DMS 273 treated with DMSO at 0.1 percent for 48 hours (cell line): ENCODE measurements around the gene DERL2.

ENCODE experiments used
- DNase-seq: peaks from one replicate; lab custom pipeline; 2025; lab: John Stamatoyannopoulos, UW

Gene DERL2

DNA sequence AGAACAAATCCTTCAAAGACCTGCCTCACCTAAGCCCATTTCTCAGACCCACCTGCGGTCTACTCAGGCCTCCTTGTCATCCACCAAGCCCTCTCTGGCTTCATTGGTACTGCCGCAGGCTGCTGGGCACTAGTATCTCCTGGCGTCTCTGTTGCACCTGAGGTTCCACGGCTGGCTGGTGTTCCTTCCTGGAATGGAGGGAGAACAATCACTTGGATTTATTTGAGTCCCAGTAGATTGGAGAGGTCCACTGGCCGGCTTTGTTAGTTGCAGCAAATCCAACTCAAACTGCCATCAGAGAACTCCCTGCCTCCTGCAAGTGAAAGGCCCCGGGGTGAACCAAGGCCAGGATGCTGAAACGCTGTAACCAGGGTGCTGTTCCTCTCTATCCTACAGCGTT lies 15.7 kb upstream of the DERL2 start:
- DNase-seq: no peak

GRCh38 chr17:5500589-5501391 lies 14.8 kb upstream of the DERL2 start:
- peak; percentile 51 for DNase-seq

- DNase-seq: no peak
Observed at GRCh38 chr17:5500247-5500588, 14.2 kb upstream of the DERL2 start.

GRCh38 chr17:5499476-5500231 lies 13.7 kb upstream of the DERL2 start:
- DNase-seq: no peak

DNA sequence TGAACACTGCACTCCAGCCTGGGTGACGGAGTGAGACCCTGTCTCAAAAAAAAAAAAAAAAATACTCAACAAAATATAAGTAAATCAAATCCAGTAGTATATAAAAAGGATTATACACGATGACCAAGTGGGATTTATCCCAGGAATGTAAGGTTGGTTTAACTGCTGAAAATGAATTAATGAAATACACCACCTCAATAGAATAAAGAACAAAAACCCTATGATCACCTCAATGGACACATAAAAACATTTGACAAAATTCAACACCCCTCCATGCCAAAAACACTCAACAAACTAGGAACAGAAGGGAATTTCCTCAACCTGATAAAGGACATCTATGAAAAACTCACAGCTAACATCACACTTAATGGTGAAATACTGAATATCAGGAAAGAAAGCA lies 7.0 kb upstream of the DERL2 start:
- DNase-seq: no peak

- no peak for DNase-seq
Observed at GRCh38 chr17:5488752-5489151, 2.8 kb upstream of the DERL2 start.

GRCh38 chr17:5486206-5487124 lies 487 bp upstream of the DERL2 start, which contains the start of gene MIS12:
Gene MIS12 (plus strand): TSS chr17:5486566. CDS start chr17:5488863, 2,297 bp downstream.
- peak; percentile 97 for DNase-seq

GRCh38 chr17:5481451-5481850 lies 4.5 kb downstream of the DERL2 start:
- no peak for DNase-seq

DNA sequence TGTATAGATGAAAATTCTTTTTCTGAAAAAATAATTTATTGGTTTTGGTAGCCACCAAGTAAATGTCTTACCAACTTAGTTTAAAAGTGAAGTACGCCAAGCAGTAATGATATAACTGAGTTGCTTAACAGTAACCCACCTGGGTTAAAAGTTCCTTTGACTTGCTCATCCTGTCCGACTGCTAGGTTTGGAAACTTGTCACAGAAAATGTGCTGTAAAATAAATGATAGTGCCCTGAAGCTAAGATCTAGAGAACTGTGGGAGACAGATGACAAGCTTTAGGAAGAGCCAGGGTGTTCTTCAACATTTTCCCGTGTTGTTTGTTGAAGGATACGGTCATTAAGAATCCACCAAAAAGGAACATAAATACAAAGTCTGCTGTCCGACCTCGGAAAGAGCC lies 5.0 kb downstream of the DERL2 start:
- no peak for DNase-seq

- DNase-seq: no peak
Observed at GRCh38 chr17:5478992-5479391, 7.0 kb downstream of the DERL2 start.

DNA sequence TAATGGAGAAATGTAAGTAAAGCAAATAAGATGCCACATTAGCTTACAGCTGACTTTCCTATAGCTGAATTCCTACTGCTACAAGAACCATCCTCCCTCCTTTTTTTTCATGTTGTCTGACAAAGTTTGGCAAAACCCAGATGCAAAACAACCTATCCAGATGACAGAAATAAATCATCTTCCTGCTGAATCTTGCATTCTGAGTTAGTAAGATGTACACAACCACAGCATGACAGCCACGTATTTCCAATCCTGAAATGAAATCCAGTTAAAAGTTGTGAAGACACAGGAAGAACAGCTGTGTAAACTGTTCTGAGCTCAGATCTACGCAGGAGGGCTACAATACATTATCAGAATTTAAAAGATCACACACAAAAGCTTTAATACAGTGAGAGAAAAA lies 12.1 kb downstream of the DERL2 start:
- no peak for DNase-seq

DNA sequence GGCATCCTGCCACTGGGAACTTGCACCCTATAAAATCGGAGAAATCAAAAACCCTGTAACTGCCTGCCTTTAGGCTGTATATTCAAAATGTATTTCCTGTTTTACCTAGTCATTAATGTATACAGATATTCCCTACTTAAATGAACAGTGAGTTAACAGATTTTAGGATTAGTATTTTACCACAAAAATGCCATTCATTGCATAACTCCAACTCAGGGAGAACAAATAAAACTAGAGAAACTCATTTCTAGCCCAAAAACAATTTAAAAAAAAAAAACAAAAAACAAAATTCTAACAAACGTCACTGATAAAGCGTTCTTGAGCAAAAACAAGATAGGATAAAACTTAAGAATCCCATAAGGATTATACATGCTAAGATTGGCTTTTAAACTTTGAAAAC lies 13.5 kb downstream of the DERL2 start:
- no peak for DNase-seq

DNA sequence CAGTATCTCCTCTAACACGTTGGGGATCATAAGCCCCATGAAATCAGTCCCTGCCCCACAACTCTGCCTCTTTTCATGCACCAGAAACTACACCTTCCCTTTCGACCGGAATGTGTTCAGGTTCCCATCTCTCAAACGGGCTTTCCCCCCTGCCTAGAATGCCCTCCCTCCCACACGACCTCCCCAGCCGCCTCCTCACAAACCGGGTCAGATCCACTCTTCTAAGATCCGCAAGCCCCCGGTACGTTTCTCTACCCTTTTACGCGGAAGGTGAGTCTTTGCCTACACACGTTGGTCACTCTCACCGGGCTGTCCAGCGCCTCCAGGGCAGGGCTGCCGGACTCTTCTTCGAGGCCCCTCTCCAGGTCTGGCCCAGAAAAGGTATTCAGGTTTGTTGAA lies 17.9 kb downstream of the DERL2 start:
- no peak for DNase-seq

GRCh38 chr17:5467416-5467815 lies 18.6 kb downstream of the DERL2 start:
- DNase-seq: no peak

DNA sequence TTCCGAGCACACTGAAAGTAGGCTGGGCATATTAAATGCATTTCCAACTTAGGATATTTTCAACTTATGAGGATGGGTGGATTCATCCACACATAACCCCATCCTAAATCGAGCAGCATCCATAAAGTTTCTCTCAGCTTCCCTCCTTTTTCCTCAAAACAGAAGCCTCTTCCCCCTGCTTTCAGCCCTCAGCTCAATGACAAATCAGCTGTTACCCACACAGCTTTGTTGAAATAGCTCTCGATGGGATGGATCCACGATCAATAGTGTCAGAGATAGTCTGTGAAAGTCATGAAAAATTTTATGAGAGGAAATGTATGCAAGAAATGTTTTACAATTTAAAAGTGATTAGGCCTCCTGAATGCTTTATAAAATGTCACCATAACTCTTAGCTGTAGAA lies 19.7 kb downstream of the DERL2 start:
- no peak for DNase-seq

GRCh38 chr17:5464717-5465507 lies 21.1 kb downstream of the DERL2 start:
- DNase-seq: no peak

DNA sequence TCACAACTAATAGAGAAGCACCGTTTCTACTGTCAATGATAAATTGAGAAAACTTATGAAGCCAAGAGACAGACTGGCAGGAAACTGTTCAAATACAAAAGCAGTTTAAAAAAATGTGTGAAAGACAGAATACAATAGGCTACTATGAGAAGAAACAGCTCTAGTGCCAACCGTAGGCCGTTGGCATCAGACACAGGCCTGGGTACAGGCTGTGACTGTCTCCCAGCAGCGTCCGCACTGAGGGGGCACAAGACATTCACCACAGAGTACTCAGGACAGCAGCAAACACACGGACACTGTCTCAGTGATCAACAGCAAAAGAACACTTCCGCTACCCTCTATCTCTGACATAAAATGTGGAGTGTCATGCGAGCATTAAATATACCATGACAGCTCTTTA lies 39.2 kb downstream of the DERL2 start:
- no peak for DNase-seq

GRCh38 chr17:5444209-5444608 lies 41.8 kb downstream of the DERL2 start:
- no peak for DNase-seq

GRCh38 chr17:5443728-5444127 lies 42.2 kb downstream of the DERL2 start:
- DNase-seq: no peak

DNA sequence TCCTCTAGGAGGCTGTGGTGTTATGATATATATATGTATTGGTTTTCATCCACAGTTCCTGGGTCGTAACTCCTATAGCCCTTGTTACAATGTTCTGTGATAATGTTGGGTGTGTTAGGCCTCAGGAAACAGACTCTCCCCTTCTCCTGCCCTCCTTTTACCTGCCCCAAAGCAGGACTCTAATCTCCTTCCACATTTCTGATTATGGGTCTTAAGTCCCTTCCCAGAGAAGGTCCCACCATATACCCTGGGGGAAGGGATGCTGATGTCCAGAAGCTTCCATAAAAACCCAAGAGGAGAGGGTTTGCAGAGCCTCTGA lies 46.6 kb downstream of the DERL2 start:
- DNase-seq: no peak

- peak; percentile 67 for DNase-seq
Observed at GRCh38 chr17:5438716-5439445, 47.1 kb downstream of the DERL2 start, which contains the start of gene C1QBP. Gene C1QBP (minus strand): TSS chr17:5439155. CDS start chr17:5439073, 82 bp downstream.
